Heart right ventricle (tissue), 16 donors: ENCODE data around the gene RALY. TPM values are rescaled to one million over a fixed set of nuclear protein-coding genes. Genes with fewer than 3 reads are reported as not detected.

Source experiments
- ATAC-seq, 8 donors: fragments of 200-7000 bp; cut with Tn5 transposase; one replicate each; pipeline ENCODE4 v1.9.1; 2020; ENCODE audit warnings: mild to moderate bottlenecking in 8 of 8, moderate library complexity in 8 of 8, moderate number of reproducible peaks in 1 of 8
- DNase-seq, 2 donors: peaks; one replicate each; pipeline ENCODE4 v3.0.0-alpha.2; 2020
- H3K27ac ChIP-seq, 10 donors: fragments of 200-600 bp; sonication (generic) in 2 of 10; one replicate each; pipeline versions ENCODE4 v1.5.0 to v1.8.0; 2020 to 2022; ENCODE audit warnings: mild to moderate bottlenecking in 3 of 10
- H3K27me3 ChIP-seq, 7 donors: fragments of 200-600 bp; one replicate each; pipeline ENCODE4 v1.8.0; 2021 to 2022; ENCODE audit warnings: mild to moderate bottlenecking in 2 of 7
- H3K36me3 ChIP-seq, 9 donors: fragments of 200-600 bp; sonication (generic) in 1 of 9; one replicate each; pipeline versions ENCODE4 v1.5.0 to v1.8.0; 2020 to 2022; ENCODE audit warnings: mild to moderate bottlenecking in 2 of 9
- H3K4me1 ChIP-seq, 9 donors: fragments of 200-600 bp; sonication (generic) in 1 of 9; one replicate each; pipeline versions ENCODE4 v1.5.0 to v1.8.0; 2020 to 2022; ENCODE audit warnings: mild to moderate bottlenecking in 4 of 9
- H3K4me3 ChIP-seq, 10 donors: fragments of 200-600 bp; sonication (generic) in 2 of 10; one replicate each; pipeline versions ENCODE4 v1.5.0 to v1.8.0; 2020 to 2022; ENCODE audit warnings: mild to moderate bottlenecking in 7 of 10, moderate library complexity in 2 of 10
- H3K9me3 ChIP-seq, 11 donors: fragments of 200-600 bp in 10 of 11; sonication (generic) in 2 of 11; one replicate each; pipeline versions ENCODE4 v1.5.0 to v1.8.0; 2013 to 2022; ENCODE audit warnings: mild to moderate bottlenecking in 2 of 11, control low read depth in 1 of 11, moderate library complexity in 1 of 11
- WGBS, 2 donors: extraction: QIAGEN DNeasy Blood & Tissue Kit; methylation state at CpG; one replicate each; pipeline ENCODE4 v1.1.7; 2013; ENCODE audit warnings: inconsistent platforms in 1 of 2; 5-methylcytosine and 5-hydroxymethylcytosine counted together
- intact Hi-C, 10 donors: fragments of 100-400 bp; cut with DNase I; formaldehyde crosslinking; loops; one replicate each; pipeline versions ENCODE4 v1.11.1 to v1.14.2; 2022
- polyA plus RNA-seq, 2 donors: library from polyadenylated mRNA; stranded (reverse); fragments of 200-250 nt; gene quantifications; one replicate each; pipeline ENCODE4 v1.2.3, GENCODE V29; 2013
- total RNA-seq, 10 donors: library from RNA; stranded (reverse); fragmentation: NEBNext Ultra II Directional in 3 of 10; extraction: Animal tissue kit (Norgen Biotek cat#: 25700) in 3 of 10; gene quantifications; one replicate each; pipeline versions ENCODE4 v1.2.1 to v1.2.4, GENCODE V29; 2021 to 2023
- TF ChIP-seq, protein P1 (sequence below), 9 donors: fragments of 200-600 bp; sonication (generic) in 2 of 9; IDR thresholded peaks; one replicate each; pipeline versions ENCODE4 v1.5.0 to v1.8.0; 2021 to 2022; ENCODE audit warnings: antibody characterized with exemption in 9 of 9, mild to moderate bottlenecking in 5 of 9, moderate library complexity in 1 of 9
- donor health status: Arrhythmogenic right ventricular cardiomyopathy.
- donor health status: ischemic (EF 13 %, LVEDD 7.1; RV severe dilation, severe dysfunction).
- donor health status: healthy with polysubstance abuse.
- donor health status: DM: no; HTN: yes; CAD: no.
- donor health status: DM: no; HTN: no; CAD: no.
- donor health status: ischemic (EF 25% LVEDD 6.9; RV normal size, moderate dysfunction).
- donor health status: ischemic (EF 25% LVEDD 5.7; RV mildly dilated, moderate dysfunction).
- donor health status: healthy.
- donor health status: DM: yes; HTN: yes; CAD: no.
- donor health status: Ischemic cardiomyopathy.
- donor health status: ischemic (EF 35%, LVEDD 5.7; RV mildly dilated, moderate dysfunction).
- donor health status: nonischemic (EF 11% LVEDD 7.7; RV severe dilation, severe dysfunction).
- donor health status: DM: yes; HTN: yes; CAD: no.
- donor health status: PGD.
- donor health status: ischemic (EF 29% LVEDD 5.4; RV normal size, mild dysfunction).
- donor health status: nonischemic (EF 23%, LVEDD 6.1; RV moderate dilation, normal function).

The RALY gene
- total and polyA plus RNA-seq, 12 donors, result 84.3 to 234 (median 104) TPM

GRCh38 chr20:34058831-34059230, 65.1 kb downstream of the RALY start:
- Histone ChIP-seq H3K36me3 (peaks cover 0 to 23% (median 0%) of the 10 kb centered on the region in 9 donors), H3K4me3 (no peak overlapping the region), H3K27ac (no peak overlapping the region), H3K27me3 (no peaks in the 10 kb centered on the region), H3K9me3 (no peaks in the 10 kb centered on the region), H3K4me1 (peaks cover 6 to 65% (median 22%) of the 10 kb centered on the region in 9 donors)
- ATAC-seq, result peak in 1 of 8 donors; percentile 22
- DNase-seq, result no peak
- 37 to 38% methylated on average over 1 of the region's 1 CpG for WGBS, 2 donors
- intact Hi-C loops, result loop anchor here in 1 of 10 donors (10.0 kb wide), 1 partner anchor 64 kb away; the partner anchor contains the start of gene RALY
- TF ChIP-seq, protein P1, sequence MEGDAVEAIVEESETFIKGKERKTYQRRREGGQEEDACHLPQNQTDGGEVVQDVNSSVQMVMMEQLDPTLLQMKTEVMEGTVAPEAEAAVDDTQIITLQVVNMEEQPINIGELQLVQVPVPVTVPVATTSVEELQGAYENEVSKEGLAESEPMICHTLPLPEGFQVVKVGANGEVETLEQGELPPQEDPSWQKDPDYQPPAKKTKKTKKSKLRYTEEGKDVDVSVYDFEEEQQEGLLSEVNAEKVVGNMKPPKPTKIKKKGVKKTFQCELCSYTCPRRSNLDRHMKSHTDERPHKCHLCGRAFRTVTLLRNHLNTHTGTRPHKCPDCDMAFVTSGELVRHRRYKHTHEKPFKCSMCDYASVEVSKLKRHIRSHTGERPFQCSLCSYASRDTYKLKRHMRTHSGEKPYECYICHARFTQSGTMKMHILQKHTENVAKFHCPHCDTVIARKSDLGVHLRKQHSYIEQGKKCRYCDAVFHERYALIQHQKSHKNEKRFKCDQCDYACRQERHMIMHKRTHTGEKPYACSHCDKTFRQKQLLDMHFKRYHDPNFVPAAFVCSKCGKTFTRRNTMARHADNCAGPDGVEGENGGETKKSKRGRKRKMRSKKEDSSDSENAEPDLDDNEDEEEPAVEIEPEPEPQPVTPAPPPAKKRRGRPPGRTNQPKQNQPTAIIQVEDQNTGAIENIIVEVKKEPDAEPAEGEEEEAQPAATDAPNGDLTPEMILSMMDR (IDR thresholded peaks at IDR 0.05), result no peak

GRCh38 chr20:34060970-34061369, 67.3 kb downstream of the RALY start:
- 80 to 85% methylated on average over 1 of the region's 1 CpG for WGBS, 2 donors
- H3K4me1 ChIP-seq, result peaks cover 6 to 60% (median 18%) of the 10 kb centered on the region in 9 donors
- intact Hi-C loops, result loop anchor here in 3 of 10 donors (5.0 to 10.0 kb wide), 3 partner anchors 66 to 266 kb away; partner anchors contain the start of gene RALY (in 2 of the 3)

GRCh38 chr20:34061695-34062094, 68.0 kb downstream of the RALY start:
- no peaks in the 10 kb centered on the region for H3K27me3 ChIP-seq
- no peak for ATAC-seq
- TF ChIP-seq, protein P1 (IDR thresholded peaks at IDR 0.05), result no peak
- H3K4me1 ChIP-seq, result peaks cover 7 to 68% (median 21%) of the 10 kb centered on the region in 9 donors
- H3K9me3 ChIP-seq, result no peaks in the 10 kb centered on the region
- no peak overlapping the region for H3K27ac ChIP-seq
- no peak overlapping the region for H3K4me3 ChIP-seq
- no peak for DNase-seq
- intact Hi-C loops, result loop anchor here in 3 of 10 donors (5.0 to 10.0 kb wide), 3 partner anchors 67 to 267 kb away; partner anchors contain the start of gene RALY (in 2 of the 3)
- H3K36me3 ChIP-seq, result peaks cover 0 to 35% (median 0%) of the 10 kb centered on the region in 9 donors

More at GRCh38 chr20:34060970-34061369, 67.3 kb downstream of the RALY start:
- DNase-seq (no peak), ATAC-seq (no peak)
- H3K4me3 ChIP-seq, result no peak overlapping the region
- H3K9me3 ChIP-seq, result no peaks in the 10 kb centered on the region
- no peaks in the 10 kb centered on the region for H3K27me3 ChIP-seq
- no peak overlapping the region for H3K27ac ChIP-seq
- TF ChIP-seq, protein P1 (IDR thresholded peaks at IDR 0.05), result no peak
- H3K36me3 ChIP-seq, result peaks cover 0 to 35% (median 0%) of the 10 kb centered on the region in 9 donors

- intact Hi-C loops, result loop anchor here in 3 of 10 donors (5.0 to 10.0 kb wide), 3 partner anchors 68 to 268 kb away; partner anchors contain the start of gene RALY (in 2 of the 3)
- Histone ChIP-seq H3K4me1 (peaks cover 7 to 70% (median 21%) of the 10 kb centered on the region in 9 donors), H3K9me3 (no peaks in the 10 kb centered on the region), H3K4me3 (no peak overlapping the region), H3K27me3 (no peaks in the 10 kb centered on the region), H3K27ac (no peak overlapping the region), H3K36me3 (peaks cover 0 to 35% (median 0%) of the 10 kb centered on the region in 9 donors)
- DNase-seq (no peak), ATAC-seq (no peak)
- TF ChIP-seq, protein P1 (IDR thresholded peaks at IDR 0.05), result no peak
- WGBS, 2 donors, result 90 to 94% methylated on average over 5 of the region's 5 CpGs
Measured at GRCh38 chr20:34062570-34063482, 69.1 kb downstream of the RALY start.
